ENCODE data around the gene FAM161B. TPM values are rescaled to one million over a fixed set of nuclear protein-coding genes. Genes with fewer than 3 reads are reported as not detected.

Gene FAM161B
- total and polyA plus RNA-seq, 2 of the 13 experiments (the other 11 are each of a cell fraction or from before 2014, with no cell fraction given), result 1.6 to 2.0 TPM

- no peak overlapping the region for H3K4me3 ChIP-seq (replicated peaks in 1 of 3; ENCODE audit: insufficient read depth in 1 of 3, low read depth in 2 of 3, low read length in 3 of 3)
- intact Hi-C loops (cut with micrococcal nuclease; ENCODE audit: unreplicated experiment), result no loop called here
- no peak overlapping the region for H3K9ac ChIP-seq (ENCODE audit: insufficient read depth, low read depth, low read length)
- DNase-seq (ENCODE audit: low spot score) (no peak), FAIRE-seq (no peak), ATAC-seq (no peak)
- BruUV-seq (replicated peaks), result no TSS peak
- H3K4me2 ChIP-seq (ENCODE audit: low read depth, low read length), result no peak overlapping the region
- 100% methylated on average over 1 of the region's 1 CpG for WGBS (ENCODE audit: low lambda C conversion rate)
- peaks cover 16 to 59% of the 10 kb centered on the region in 2 experiments for H3K36me3 ChIP-seq (replicated peaks in 1 of 2; ENCODE audit: control insufficient read depth in 1 of 2, insufficient read depth in 2 of 2, low read length in 2 of 2)
- H3K27ac ChIP-seq (ENCODE audit: extremely low read length, insufficient read depth, low read length), result no peak overlapping the region
- ChIA-PET CTCF (ENCODE audit: low intra/inter-chr PET ratio, low total read pairs) (no interaction called here), POLR2A (no interaction called here)
- H4K20me1 ChIP-seq (ENCODE audit: insufficient read depth, low read length), result no peaks in the 10 kb centered on the region
- in situ Hi-C loops (cut with HindIII; ENCODE audit: extremely low pct_ligation_motif_present, low pct_unique_long_range_greater_than_20kb), result no loop called here
- H3K27me3 ChIP-seq (ENCODE audit: control insufficient read depth in 1 of 2, insufficient read depth in 2 of 2, low read length in 2 of 2), result no peaks in the 10 kb centered on the region
- H3K9me3 ChIP-seq (ENCODE audit: low read length), result no peaks in the 10 kb centered on the region
- no peak overlapping the region for H2AFZ ChIP-seq (ENCODE audit: low read length)
- H3K79me2 ChIP-seq (ENCODE audit: insufficient read depth, low read length), result peaks cover 20% of the 10 kb centered on the region
- H3K4me1 ChIP-seq (ENCODE audit: insufficient read depth, low read length), result no peaks in the 10 kb centered on the region
- TF ChIP-seq NFE2L2 (IDR thresholded peaks at IDR 0.05; ENCODE audit: low read length) (no peak), ZBTB3 (CRISPR knock-in tag; IDR thresholded peaks at IDR 0.05; ENCODE audit: borderline replicate concordance, low read depth) (no peak), CTCF (CRISPR knock-in tag; IDR thresholded peaks at IDR 0.05) (no peak), ZNF569 (CRISPR knock-in tag; IDR thresholded peaks at IDR 0.05; ENCODE audit: borderline replicate concordance) (no peak), GTF3A (CRISPR knock-in tag; conservative IDR thresholded peaks at IDR 0.05) (no peak), ZBED4 (CRISPR knock-in tag; IDR thresholded peaks at IDR 0.05; ENCODE audit: borderline replicate concordance) (no peak), ZNF567 (CRISPR knock-in tag; IDR thresholded peaks at IDR 0.05; ENCODE audit: borderline replicate concordance) (no peak), CHCHD3 (CRISPR knock-in tag; IDR thresholded peaks at IDR 0.05) (no peak), HDAC1 (CRISPR knock-in tag; IDR thresholded peaks at IDR 0.05) (no peak), ZNF776 (CRISPR knock-in tag; IDR thresholded peaks at IDR 0.05) (no peak), ZNF275 (CRISPR knock-in tag; IDR thresholded peaks at IDR 0.05; ENCODE audit: borderline replicate concordance) (no peak), NFAT5 (CRISPR knock-in tag; IDR thresholded peaks at IDR 0.05) (no peak), CAMTA2 (CRISPR knock-in tag; IDR thresholded peaks at IDR 0.05; ENCODE audit: borderline replicate concordance) (no peak)
Observed at GRCh38 chr14:73895939-73896338, 54.0 kb downstream of the FAM161B start.

All from HepG2 (cell line).